Ishikawa (cell line): Measurements from ENCODE around the gene DSPP.

Experiments used
- CEBPB ChIP-seq: IDR thresholded peaks from 2 replicates; pipeline ENCODE4 v1.6.1; 2012
- CREB1 ChIP-seq: IDR thresholded peaks from 2 replicates; pipeline ENCODE4 v1.6.1; 2012; ENCODE audit warnings: low read depth
- EGR1 ChIP-seq: IDR thresholded peaks from 2 replicates; pipeline ENCODE4 v1.6.1; 2012
- EP300 ChIP-seq: IDR thresholded peaks from 2 replicates; pipeline ENCODE4 v1.6.1; 2012; ENCODE audit warnings: borderline replicate concordance
- FOXM1 ChIP-seq: IDR thresholded peaks from 2 replicates; pipeline ENCODE4 v1.6.1; 2012; ENCODE audit warnings: low read depth, borderline replicate concordance
- MAX ChIP-seq: IDR thresholded peaks from 2 replicates; pipeline ENCODE4 v1.6.1; 2012
- NFIC ChIP-seq: IDR thresholded peaks from 2 replicates; pipeline ENCODE4 v1.6.1; 2012
- RAD21 ChIP-seq: IDR thresholded peaks from 2 replicates; pipeline ENCODE4 v1.6.1; 2012; ENCODE audit warnings: low read depth
- REST ChIP-seq: IDR thresholded peaks from 2 replicates; pipeline ENCODE4 v1.6.1; 2012; ENCODE audit warnings: low read depth, mild to moderate bottlenecking
- TAF1 ChIP-seq: IDR thresholded peaks from 2 replicates; pipeline ENCODE4 v1.6.1; 2012; ENCODE audit warnings: low read depth, mild to moderate bottlenecking
- TCF12 ChIP-seq: IDR thresholded peaks from 2 replicates; pipeline ENCODE4 v1.6.1; 2012; ENCODE audit warnings: low read depth
- TEAD4 ChIP-seq: IDR thresholded peaks from 2 replicates; pipeline ENCODE4 v1.6.1; 2012
- USF1 ChIP-seq: IDR thresholded peaks from 2 replicates; pipeline ENCODE4 v1.6.1; 2012
- YY1 ChIP-seq: IDR thresholded peaks from 2 replicates; pipeline ENCODE4 v1.6.1; 2012; ENCODE audit warnings: low read depth
- ZBTB7A ChIP-seq: IDR thresholded peaks from 2 replicates; pipeline ENCODE4 v1.6.1; 2012; ENCODE audit warnings: low read depth

Gene DSPP

GRCh38 chr4:87632469-87632868, 24.1 kb downstream of the DSPP start:
- TF ChIP-seq NFIC (no peak), RAD21 (no peak), TCF12 (no peak), MAX (no peak), CEBPB (no peak), EGR1 (no peak), TEAD4 (no peak), CREB1 (no peak), YY1 (no peak), USF1 (no peak), ZBTB7A (no peak), TAF1 (no peak), REST (no peak)

GRCh38 chr4:87633243-87633642, 24.9 kb downstream of the DSPP start:
- peak; percentile 81 for TF ChIP-seq NFIC
- TF ChIP-seq TAF1, result no peak

GRCh38 chr4:87644286-87644685, 36.0 kb downstream of the DSPP start:
- no peak for TF ChIP-seq ZBTB7A
- TF ChIP-seq CEBPB, result no peak
- no peak for TF ChIP-seq TEAD4
- TF ChIP-seq TAF1, result no peak
- no peak for TF ChIP-seq NFIC
- no peak for TF ChIP-seq CREB1
- no peak for TF ChIP-seq TCF12
- no peak for TF ChIP-seq RAD21
- TF ChIP-seq YY1, result no peak
- TF ChIP-seq USF1, result no peak
- no peak for TF ChIP-seq REST
- no peak for TF ChIP-seq MAX
- no peak for TF ChIP-seq EP300

- no peak for TF ChIP-seq MAX
- no peak for TF ChIP-seq ZBTB7A
- TF ChIP-seq CREB1, result no peak
- no peak for TF ChIP-seq TEAD4
- TF ChIP-seq TCF12, result no peak
Measured at GRCh38 chr4:87649980-87650379, 41.7 kb downstream of the DSPP start, which contains the start of gene DMP1. DMP1 (plus strand) TSS chr4:87650280; CDS start chr4:87656493, 6,213 bp downstream.

- TF ChIP-seq REST (no peak), CEBPB (no peak), USF1 (no peak), EP300 (no peak), TEAD4 (no peak), RAD21 (no peak), CREB1 (no peak), NFIC (no peak), ZBTB7A (no peak), TCF12 (no peak), MAX (no peak), EGR1 (no peak), YY1 (no peak), TAF1 (no peak), FOXM1 (no peak)
Measured at GRCh38 chr4:87650938-87651337, 42.6 kb downstream of the DSPP start.
